RWPE1 (cell line): ENCODE measurements around the gene TNFRSF6B.
"Not testable (repeated sequence)": the region's sequence is repeated elsewhere in the genome, so short reads cannot be mapped to it uniquely, and the experiment has no call there.

Experiments
- CTCF ChIA-PET: fragments of 350-600 bp; sonication (Branson Sonifier 250); formaldehyde crosslinking; extraction: SDS; loops from one replicate; lab custom pipeline; 2021; lab: Yijun Ruan, JAX
- POLR2A ChIA-PET: fragments of 400-600 bp; formaldehyde crosslinking; extraction: SDS; loops from one replicate; lab custom pipeline; 2020; ENCODE audit warnings: antibody characterized with exemption; ENCODE audit not compliant: low non-redundant PET; lab: Yijun Ruan, JAX
- DNase-seq: peaks from one replicate; pipeline ENCODE4 v3.0.0; 2012; ENCODE audit warnings: low spot score
- H3K27ac ChIP-seq: fragments of 450-650 bp; 2 replicates; pipeline ENCODE4 v1.5.1; 2017
- TF ChIP-seq, protein P1 (sequence below): fragments of 450-650 bp; conservative IDR thresholded peaks from 2 replicates; pipeline ENCODE4 v1.5.1; 2017; ENCODE audit warnings: low read depth, mild to moderate bottlenecking

The TNFRSF6B gene

DNA sequence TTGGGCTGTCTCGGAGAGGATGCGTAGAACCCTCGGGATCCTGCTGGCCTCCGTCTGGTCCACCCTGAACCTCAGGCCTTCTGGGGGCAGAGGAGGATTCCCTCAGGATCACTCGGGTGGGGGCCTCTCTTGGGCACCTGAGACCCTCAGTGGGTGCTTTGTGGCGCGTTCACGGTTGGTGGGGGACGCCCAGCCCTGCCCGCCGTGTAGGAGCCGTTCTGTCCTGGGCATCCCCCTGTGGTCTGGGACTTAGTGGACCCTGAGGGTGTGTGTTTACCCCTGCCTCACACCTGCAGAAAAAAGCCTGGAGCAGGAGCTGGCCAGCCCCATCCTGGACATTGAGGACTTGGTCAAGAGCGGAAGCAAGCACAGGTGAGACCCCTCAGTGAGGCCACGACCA is 30.7 kb upstream of the TNFRSF6B start:
- no peak for DNase-seq
- H3K27ac ChIP-seq: peak overlapping the region; percentile 18
- ChIA-PET CTCF (interaction anchor here (0.6 kb wide), 1 partner anchor 56 kb away, joined by 4 read pairs; no protein-coding TSS in a partner anchor), POLR2A (no interaction called here)
- TF ChIP-seq, protein P1, sequence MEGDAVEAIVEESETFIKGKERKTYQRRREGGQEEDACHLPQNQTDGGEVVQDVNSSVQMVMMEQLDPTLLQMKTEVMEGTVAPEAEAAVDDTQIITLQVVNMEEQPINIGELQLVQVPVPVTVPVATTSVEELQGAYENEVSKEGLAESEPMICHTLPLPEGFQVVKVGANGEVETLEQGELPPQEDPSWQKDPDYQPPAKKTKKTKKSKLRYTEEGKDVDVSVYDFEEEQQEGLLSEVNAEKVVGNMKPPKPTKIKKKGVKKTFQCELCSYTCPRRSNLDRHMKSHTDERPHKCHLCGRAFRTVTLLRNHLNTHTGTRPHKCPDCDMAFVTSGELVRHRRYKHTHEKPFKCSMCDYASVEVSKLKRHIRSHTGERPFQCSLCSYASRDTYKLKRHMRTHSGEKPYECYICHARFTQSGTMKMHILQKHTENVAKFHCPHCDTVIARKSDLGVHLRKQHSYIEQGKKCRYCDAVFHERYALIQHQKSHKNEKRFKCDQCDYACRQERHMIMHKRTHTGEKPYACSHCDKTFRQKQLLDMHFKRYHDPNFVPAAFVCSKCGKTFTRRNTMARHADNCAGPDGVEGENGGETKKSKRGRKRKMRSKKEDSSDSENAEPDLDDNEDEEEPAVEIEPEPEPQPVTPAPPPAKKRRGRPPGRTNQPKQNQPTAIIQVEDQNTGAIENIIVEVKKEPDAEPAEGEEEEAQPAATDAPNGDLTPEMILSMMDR: no peak

DNA sequence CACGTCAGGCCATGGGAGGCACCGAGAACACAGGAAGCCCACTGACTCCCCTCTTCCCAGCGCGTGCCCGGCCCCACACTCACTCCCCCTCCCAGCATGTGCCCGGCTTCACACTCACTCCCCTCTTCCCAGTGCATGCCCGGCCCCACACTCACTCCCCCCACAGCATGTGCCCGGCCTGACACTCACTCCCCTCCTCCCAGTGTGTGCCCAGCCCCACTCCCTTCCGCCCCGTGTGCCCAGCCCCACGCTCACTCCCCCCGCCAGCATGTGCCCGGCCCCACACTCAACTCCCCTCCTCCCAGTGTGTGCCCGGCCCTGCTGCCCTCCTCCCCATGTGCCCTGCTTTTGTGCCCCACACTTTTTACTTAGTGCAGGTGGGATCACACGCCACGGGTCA is 28.6 kb upstream of the TNFRSF6B start:
- TF ChIP-seq, protein P1: no peak
- ChIA-PET POLR2A (interaction anchor here (0.8 kb wide), 1 partner anchor 12 kb away, joined by 3 read pairs; no protein-coding TSS in a partner anchor), CTCF (interaction anchor here (0.6 kb wide), 2 partner anchors 164 to 251 kb away, joined by 3 to 4 read pairs; no protein-coding TSS in a partner anchor)
- H3K27ac ChIP-seq: no peak overlapping the region
- DNase-seq: no peak

- CTCF ChIA-PET: interaction anchor here (0.6 to 0.7 kb wide), 3 partner anchors 12 to 250 kb away, joined by 3 to 4 read pairs (median 3); no protein-coding TSS in a partner anchor
- DNase-seq: no peak
- POLR2A ChIA-PET: interaction anchor here (0.8 kb wide), 1 partner anchor 12 kb away, joined by 3 read pairs; no protein-coding TSS in a partner anchor
- no peak overlapping the region for H3K27ac ChIP-seq
- TF ChIP-seq, protein P1: no peak
Measured at GRCh38 chr20:63668351-63668750, 28.1 kb upstream of the TNFRSF6B start.

- peak overlapping the region; percentile 15 for H3K27ac ChIP-seq
- CTCF ChIA-PET, DNase-seq: not testable (repeated sequence)
- POLR2A ChIA-PET: interaction anchor here (1.1 kb wide), 1 partner anchor 12 kb away, joined by 3 read pairs; no protein-coding TSS in a partner anchor
Measured at GRCh38 chr20:63671695-63672094, 24.8 kb upstream of the TNFRSF6B start.

DNA sequence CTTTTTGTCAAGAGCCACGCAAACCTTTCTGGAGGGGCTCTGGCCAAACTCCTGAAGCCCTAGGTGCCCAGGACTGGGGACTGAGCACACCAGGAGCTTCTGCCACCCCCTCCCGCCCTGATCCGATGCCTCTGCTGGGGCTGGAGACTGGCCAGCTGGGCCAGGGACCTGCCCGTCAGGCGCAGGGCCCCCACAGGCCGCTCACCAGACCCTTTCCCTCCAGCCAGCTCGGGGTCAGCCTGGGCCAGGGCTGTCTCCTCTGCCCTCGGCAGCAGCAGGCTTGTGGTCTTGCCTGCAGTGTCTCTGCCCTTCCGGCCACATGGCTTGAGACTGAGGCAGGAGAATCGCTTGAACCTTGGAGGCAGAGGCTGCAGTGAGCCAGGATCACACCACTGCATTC is 23.8 kb upstream of the TNFRSF6B start:
- H3K27ac ChIP-seq: peak overlapping the region; percentile 15
- ChIA-PET POLR2A (no interaction called here), CTCF (no interaction called here)
- no peak for DNase-seq
- TF ChIP-seq, protein P1: no peak

- POLR2A ChIA-PET: no interaction called here
- H3K27ac ChIP-seq: peak overlapping the region; percentile 9
- TF ChIP-seq, protein P1: no peak
- no peak for DNase-seq
- CTCF ChIA-PET: no interaction called here
Measured at GRCh38 chr20:63673951-63674350, 22.5 kb upstream of the TNFRSF6B start.

GRCh38 chr20:63675681-63676368 is 20.6 kb upstream of the TNFRSF6B start:
- TF ChIP-seq, protein P1: no peak
- ChIA-PET POLR2A (no interaction called here), CTCF (interaction anchor here (0.6 to 0.7 kb wide), 2 partner anchors 139 to 449 kb away, joined by 3 read pairs; partner anchors contain the start of gene PTK6)

More at GRCh38 chr20:63675681-63676368, 20.6 kb upstream of the TNFRSF6B start:
- no peak for DNase-seq
- H3K27ac ChIP-seq: no peak overlapping the region
